IMR-90 (cell line): ENCODE results near the gene CAMTA1. TPM values are rescaled to one million over a fixed set of nuclear protein-coding genes. Genes with fewer than 3 reads are reported as not detected.

ENCODE experiments used
- ATAC-seq: fragments of 200-7000 bp; cut with Tn5 transposase; 2 replicates; pipeline ENCODE4 v1.9.1; 2020; ENCODE audit warnings: low read depth, mild to moderate bottlenecking, moderate library complexity
- BruUV-seq: library from RNA; stranded (reverse); fragments of 400-500 nt; replicated peaks from 2 replicates; lab custom pipeline; 2021; lab: Mats Ljungman, UMichigan
- CTCF ChIA-PET: fragments of 300-600 bp; formaldehyde crosslinking; extraction: SDS; loops from one replicate; lab custom pipeline; 2021; ENCODE audit warnings: antibody characterized with exemption; lab: Yijun Ruan, JAX
- POLR2A ChIA-PET: fragments of 300-600 bp; sonication (Branson Sonifier 250); formaldehyde crosslinking; loops from one replicate; lab custom pipeline; 2022; ENCODE audit warnings: antibody characterized with exemption; ENCODE audit not compliant: unreplicated experiment; lab: Charles Lee
- DNase-seq: peaks from one replicate; pipeline ENCODE4 v3.0.0; 2013
- H2AFZ ChIP-seq: replicated peaks from 2 replicates; pipeline ENCODE3; 2013; ENCODE audit warnings: low read length, mild to moderate bottlenecking; ENCODE audit not compliant: poor library complexity
- H2AK5ac ChIP-seq: 2 replicates; pipeline ENCODE4 v1.6.1; 2013; ENCODE audit warnings: low read depth, low read length, inconsistent platforms
- H2AK9ac ChIP-seq: replicated peaks from 2 replicates; pipeline ENCODE3; 2013; ENCODE audit warnings: mild to moderate bottlenecking, low read depth, low read length, moderate library complexity; ENCODE audit not compliant: poor library complexity
- H2BK120ac ChIP-seq: 2 replicates; pipeline ENCODE4 v1.6.1; 2013; ENCODE audit warnings: low read depth, low read length, inconsistent platforms
- H2BK15ac ChIP-seq: 3 replicates; pipeline ENCODE4 v1.6.1; 2013; ENCODE audit warnings: low read depth, low read length, inconsistent platforms
- H2BK20ac ChIP-seq: 2 replicates; pipeline ENCODE4 v1.6.1; 2013; ENCODE audit warnings: low read depth, mild to moderate bottlenecking, inconsistent platforms, low read length, moderate library complexity
- H2BK5ac ChIP-seq: 2 replicates; pipeline ENCODE4 v1.6.1; 2013; ENCODE audit warnings: mild to moderate bottlenecking, low read depth, low read length, inconsistent platforms; ENCODE audit not compliant: poor library complexity, severe bottlenecking
- H3K14ac ChIP-seq: replicated peaks from 2 replicates; pipeline ENCODE4 v1.6.1; 2013; ENCODE audit warnings: low read depth, low read length, inconsistent platforms
- H3K18ac ChIP-seq: 2 replicates; pipeline ENCODE4 v1.6.1; 2013; ENCODE audit warnings: low read depth, low read length, control low read depth
- H3K23ac ChIP-seq: 2 replicates; pipeline ENCODE4 v1.6.1; 2013; ENCODE audit warnings: low read depth, low read length, inconsistent platforms
- H3K27ac ChIP-seq: 2 replicates; pipeline ENCODE4 v1.5.1; 2013; ENCODE audit warnings: mild to moderate bottlenecking, control low read depth, low read length; ENCODE audit not compliant: insufficient read depth
- H3K27me3 ChIP-seq: 2 replicates; pipeline ENCODE4 v1.6.1; 2013; ENCODE audit warnings: low read length; ENCODE audit not compliant: control insufficient read depth, insufficient read depth
- H3K36me3 ChIP-seq: 2 replicates; pipeline ENCODE4 v1.6.1; 2013; ENCODE audit warnings: low read length, mixed read lengths; ENCODE audit not compliant: control insufficient read depth, insufficient read depth
- H3K4ac ChIP-seq: 2 replicates; pipeline ENCODE4 v1.6.1; 2013; ENCODE audit warnings: low read depth, low read length, inconsistent platforms
- H3K4me1 ChIP-seq: 2 replicates; pipeline ENCODE4 v1.6.1; 2013; ENCODE audit warnings: low read length, mixed read lengths; ENCODE audit not compliant: control insufficient read depth, insufficient read depth
- H3K4me2 ChIP-seq: 2 replicates; pipeline ENCODE4 v1.6.1; 2013; ENCODE audit warnings: low read depth, mild to moderate bottlenecking, control low read depth, low read length, moderate library complexity
- H3K4me3 ChIP-seq: 2 replicates; pipeline ENCODE4 v1.5.1; 2013; ENCODE audit warnings: low read depth, mild to moderate bottlenecking, control low read depth, low read length, moderate library complexity; ENCODE audit not compliant: insufficient read depth
- H3K56ac ChIP-seq: 2 replicates; pipeline ENCODE4 v1.6.1; 2013; ENCODE audit warnings: low read length, inconsistent platforms; ENCODE audit not compliant: insufficient read depth; ENCODE audit errors: extremely low read depth
- H3K79me1 ChIP-seq, 2 experiments: 2 replicates each; pipeline ENCODE4 v1.6.1; 2013; ENCODE audit warnings: low read length in 2 of 2, inconsistent platforms in 1 of 2, low read depth in 1 of 2
- H3K9ac ChIP-seq: 2 replicates; pipeline ENCODE4 v1.6.1; 2013; ENCODE audit warnings: low read depth, low read length, control low read depth
- H3K9me1 ChIP-seq: 2 replicates; pipeline ENCODE4 v1.6.1; 2013; ENCODE audit warnings: low read length, inconsistent platforms; ENCODE audit not compliant: insufficient read depth
- H3K9me3 ChIP-seq: 2 replicates; pipeline ENCODE4 v1.6.1; 2013; ENCODE audit warnings: low read length; ENCODE audit not compliant: control insufficient read depth, insufficient read depth
- H4K20me1 ChIP-seq: 2 replicates; pipeline ENCODE4 v1.6.1; 2013; ENCODE audit warnings: low read length, inconsistent platforms; ENCODE audit not compliant: insufficient read depth
- H4K5ac ChIP-seq: 2 replicates; pipeline ENCODE4 v1.6.1; 2013; ENCODE audit warnings: mild to moderate bottlenecking, low read depth, low read length, control low read depth
- H4K8ac ChIP-seq, 2 experiments: 2 replicates each; pipeline ENCODE4 v1.6.1; 2013; ENCODE audit warnings: low read depth in 2 of 2, low read length in 2 of 2, control low read depth in 1 of 2, inconsistent platforms in 1 of 2
- H4K91ac ChIP-seq: 2 replicates; pipeline ENCODE4 v1.6.1; 2013; ENCODE audit warnings: low read depth, low read length, inconsistent platforms; ENCODE audit not compliant: insufficient read depth
- BHLHE40 ChIP-seq: fragments of 150-350 bp; IDR thresholded peaks from 2 replicates; pipeline ENCODE4 v1.6.1; 2016; ENCODE audit warnings: mild to moderate bottlenecking, low read depth, low read length
- CEBPB ChIP-seq: IDR thresholded peaks from 2 replicates; pipeline ENCODE4 v1.6.1; 2012; ENCODE audit warnings: low read depth, low read length, improper control_type of control experiment
- CHD1 ChIP-seq: IDR thresholded peaks from 2 replicates; pipeline ENCODE4 v1.6.1; 2012; ENCODE audit warnings: low read depth, low read length, improper control_type of control experiment
- FOS ChIP-seq: fragments of 150-350 bp; IDR thresholded peaks from 2 replicates; pipeline ENCODE4 v1.6.1; 2016; ENCODE audit warnings: low read depth, low read length
- MAFK ChIP-seq: IDR thresholded peaks from 2 replicates; pipeline ENCODE4 v1.6.1; 2012; ENCODE audit warnings: low read depth, low read length, improper control_type of control experiment
- MAZ ChIP-seq: IDR thresholded peaks from 2 replicates; pipeline ENCODE4 v1.6.1; 2012; ENCODE audit warnings: low read depth, mild to moderate bottlenecking, low read length, improper control_type of control experiment, moderate library complexity, borderline replicate concordance
- MXI1 ChIP-seq: IDR thresholded peaks from 2 replicates; pipeline ENCODE4 v1.6.1; 2012; ENCODE audit warnings: low read depth, mild to moderate bottlenecking, low read length, moderate library complexity, borderline replicate concordance
- NFE2L2 ChIP-seq: fragments of 150-350 bp; IDR thresholded peaks from 2 replicates; pipeline ENCODE4 v1.6.1; 2016; ENCODE audit warnings: low read depth, mild to moderate bottlenecking, low read length
- POLR2A ChIP-seq: IDR thresholded peaks from 2 replicates; pipeline ENCODE4 v1.6.1; 2012; ENCODE audit warnings: mild to moderate bottlenecking, low read depth, low read length
- RAD21 ChIP-seq: IDR thresholded peaks from 2 replicates; pipeline ENCODE4 v1.6.1; 2012; ENCODE audit warnings: low read length, improper control_type of control experiment
- RCOR1 ChIP-seq: IDR thresholded peaks from 2 replicates; pipeline ENCODE4 v1.6.1; 2012; ENCODE audit warnings: mild to moderate bottlenecking, low read length, improper control_type of control experiment; ENCODE audit not compliant: insufficient replicate concordance
- RFX5 ChIP-seq: IDR thresholded peaks from 2 replicates; pipeline ENCODE4 v1.8.0; 2012; ENCODE audit warnings: low read depth, mild to moderate bottlenecking, low read length, moderate library complexity
- SMC3 ChIP-seq: fragments of 150-350 bp; IDR thresholded peaks from 2 replicates; pipeline ENCODE4 v1.6.1; 2016; ENCODE audit warnings: low read depth, mild to moderate bottlenecking, antibody characterized with exemption, low read length, moderate library complexity
- WGBS, 2 experiments: methylation state at CpG; one replicate each; pipeline versions ENCODE4 v1.1.5 to v1.1.7; 2013; ENCODE audit warnings: missing lambda C conversion rate in 2 of 2; ENCODE audit not compliant: insufficient read length in 1 of 2; ENCODE audit errors: extremely low coverage in 2 of 2; 5-methylcytosine and 5-hydroxymethylcytosine counted together
- dilution Hi-C: fragments of 300-500 bp; cut with HindIII; formaldehyde crosslinking; loops from one replicate; pipeline ENCODE4 v1.14.3; 2018; ENCODE audit warnings: low sequenced_read_pairs; ENCODE audit not compliant: unreplicated experiment
- in situ Hi-C: fragments of 300-500 bp; cut with MboI; formaldehyde crosslinking; loops from 3 replicates; pipeline ENCODE4 v1.14.3; 2019; ENCODE audit warnings: low sequenced_read_pairs, inconsistent platforms, mixed read lengths
- intact Hi-C: fragments of 100-400 bp; cut with micrococcal nuclease; formaldehyde crosslinking; loops from 2 replicates; pipeline ENCODE4 v1.10.0; 2022
- polyA plus RNA-seq, 3 experiments: library from polyadenylated mRNA; depleted of rRNA; stranded (reverse); fragments of >200 nt; gene quantifications; 2 replicates each; pipeline ENCODE4 v1.2.3, GENCODE V29; 2012; ENCODE audit warnings: low replicate concordance in 1 of 3
- total RNA-seq: library from RNA; depleted of rRNA; stranded (reverse); fragments of >200 nt; gene quantifications from 2 replicates; pipeline ENCODE4 v1.2.3, GENCODE V29; 2012
- TF ChIP-seq, protein P1 (sequence below): fragments of 150-350 bp; IDR thresholded peaks from 2 replicates; pipeline ENCODE4 v1.6.1; 2016; ENCODE audit warnings: low read depth, mild to moderate bottlenecking, low read length, moderate library complexity, borderline replicate concordance
- TF ChIP-seq, protein P2 (sequence below): conservative IDR thresholded peaks from 2 replicates; pipeline ENCODE4 v1.5.1; 2012; ENCODE audit warnings: mild to moderate bottlenecking, low read depth, low read length, improper control_type of control experiment
- TF ChIP-seq, protein P3 (sequence below): fragments of 150-350 bp; IDR thresholded peaks from 2 replicates; pipeline ENCODE4 v1.6.1; 2017; ENCODE audit warnings: mild to moderate bottlenecking, antibody characterized with exemption, low read length, low read depth

Gene CAMTA1
- total and polyA plus RNA-seq, 2 of the 4 experiments (the other 2 are of a cell fraction) = 35.5 to 74.3 TPM

DNA sequence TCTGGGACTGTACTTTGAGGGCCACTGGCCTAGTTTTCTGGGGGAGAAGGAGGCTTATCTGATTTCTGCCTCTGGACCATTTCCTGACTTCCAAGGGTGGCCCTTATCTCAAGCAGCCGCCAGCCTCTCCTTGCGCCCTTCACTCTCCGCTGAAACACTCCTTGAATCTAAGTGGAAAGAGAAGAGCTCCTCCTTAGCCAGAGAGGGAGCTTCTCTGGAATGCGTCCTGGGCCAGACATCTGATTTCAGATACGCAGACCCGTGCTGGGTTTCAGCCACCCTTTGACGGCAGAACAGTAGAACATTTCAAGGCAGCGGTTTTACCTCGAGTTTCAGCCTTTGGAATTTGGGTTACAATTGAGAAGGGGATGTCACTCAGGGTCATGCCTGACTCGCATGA is 308.0 kb downstream of the CAMTA1 start:
- H3K9me1 ChIP-seq = no peaks in the 10 kb centered on the region
- no peaks in the 10 kb centered on the region; the same call in 1 of the 2 replicates for H3K9me3 ChIP-seq
- H2AK5ac ChIP-seq = no peak overlapping the region
- in situ Hi-C loops (no loop called here), dilution Hi-C loops (no loop called here), intact Hi-C loops (no loop called here)
- no peak for DNase-seq
- H2BK20ac ChIP-seq = no peak overlapping the region
- H2BK120ac ChIP-seq = no peak overlapping the region
- H4K8ac ChIP-seq = no peak overlapping the region
- no TSS peak for BruUV-seq
- no peak overlapping the region for H3K14ac ChIP-seq
- 53% methylated on average over 3 of the region's 10 CpGs; no CpG with 5 or more reads in 1 of the 2 experiments for WGBS, 2 experiments
- no peaks in the 10 kb centered on the region for H4K20me1 ChIP-seq
- no peaks in the 10 kb centered on the region for H3K4me1 ChIP-seq
- TF ChIP-seq NFE2L2 (no peak), FOS (no peak), RCOR1 (no peak), SMC3 (no peak), MAFK (no peak), MAZ (no peak), RAD21 (no peak), RFX5 (no peak), CHD1 (no peak), CEBPB (no peak), MXI1 (no peak), BHLHE40 (no peak), POLR2A (no peak)
- TF ChIP-seq, protein P1, sequence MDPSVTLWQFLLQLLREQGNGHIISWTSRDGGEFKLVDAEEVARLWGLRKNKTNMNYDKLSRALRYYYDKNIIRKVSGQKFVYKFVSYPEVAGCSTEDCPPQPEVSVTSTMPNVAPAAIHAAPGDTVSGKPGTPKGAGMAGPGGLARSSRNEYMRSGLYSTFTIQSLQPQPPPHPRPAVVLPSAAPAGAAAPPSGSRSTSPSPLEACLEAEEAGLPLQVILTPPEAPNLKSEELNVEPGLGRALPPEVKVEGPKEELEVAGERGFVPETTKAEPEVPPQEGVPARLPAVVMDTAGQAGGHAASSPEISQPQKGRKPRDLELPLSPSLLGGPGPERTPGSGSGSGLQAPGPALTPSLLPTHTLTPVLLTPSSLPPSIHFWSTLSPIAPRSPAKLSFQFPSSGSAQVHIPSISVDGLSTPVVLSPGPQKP = no peak
- TF ChIP-seq, protein P2, sequence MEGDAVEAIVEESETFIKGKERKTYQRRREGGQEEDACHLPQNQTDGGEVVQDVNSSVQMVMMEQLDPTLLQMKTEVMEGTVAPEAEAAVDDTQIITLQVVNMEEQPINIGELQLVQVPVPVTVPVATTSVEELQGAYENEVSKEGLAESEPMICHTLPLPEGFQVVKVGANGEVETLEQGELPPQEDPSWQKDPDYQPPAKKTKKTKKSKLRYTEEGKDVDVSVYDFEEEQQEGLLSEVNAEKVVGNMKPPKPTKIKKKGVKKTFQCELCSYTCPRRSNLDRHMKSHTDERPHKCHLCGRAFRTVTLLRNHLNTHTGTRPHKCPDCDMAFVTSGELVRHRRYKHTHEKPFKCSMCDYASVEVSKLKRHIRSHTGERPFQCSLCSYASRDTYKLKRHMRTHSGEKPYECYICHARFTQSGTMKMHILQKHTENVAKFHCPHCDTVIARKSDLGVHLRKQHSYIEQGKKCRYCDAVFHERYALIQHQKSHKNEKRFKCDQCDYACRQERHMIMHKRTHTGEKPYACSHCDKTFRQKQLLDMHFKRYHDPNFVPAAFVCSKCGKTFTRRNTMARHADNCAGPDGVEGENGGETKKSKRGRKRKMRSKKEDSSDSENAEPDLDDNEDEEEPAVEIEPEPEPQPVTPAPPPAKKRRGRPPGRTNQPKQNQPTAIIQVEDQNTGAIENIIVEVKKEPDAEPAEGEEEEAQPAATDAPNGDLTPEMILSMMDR = no peak
- TF ChIP-seq, protein P3, sequence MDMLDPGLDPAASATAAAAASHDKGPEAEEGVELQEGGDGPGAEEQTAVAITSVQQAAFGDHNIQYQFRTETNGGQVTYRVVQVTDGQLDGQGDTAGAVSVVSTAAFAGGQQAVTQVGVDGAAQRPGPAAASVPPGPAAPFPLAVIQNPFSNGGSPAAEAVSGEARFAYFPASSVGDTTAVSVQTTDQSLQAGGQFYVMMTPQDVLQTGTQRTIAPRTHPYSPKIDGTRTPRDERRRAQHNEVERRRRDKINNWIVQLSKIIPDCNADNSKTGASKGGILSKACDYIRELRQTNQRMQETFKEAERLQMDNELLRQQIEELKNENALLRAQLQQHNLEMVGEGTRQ = no peak
- H3K9ac ChIP-seq = no peak overlapping the region
- H3K4me2 ChIP-seq = no peak overlapping the region
- H3K36me3 ChIP-seq = no peaks in the 10 kb centered on the region
- H3K27me3 ChIP-seq = peaks cover 59% of the 10 kb centered on the region
- H3K4me3 ChIP-seq = no peak overlapping the region
- H2AFZ ChIP-seq = no peak overlapping the region
- no peak overlapping the region for H3K18ac ChIP-seq
- H3K56ac ChIP-seq = no peak overlapping the region
- H3K23ac ChIP-seq = no peak overlapping the region
- no peak overlapping the region for H2BK15ac ChIP-seq
- ATAC-seq = no peak
- no peak overlapping the region for H2AK9ac ChIP-seq
- CTCF ChIA-PET = no interaction called here
- H3K79me1 ChIP-seq = no peaks in the 10 kb centered on the region
- POLR2A ChIA-PET = no interaction called here
- H4K91ac ChIP-seq = no peak overlapping the region
- H3K4ac ChIP-seq = no peak overlapping the region
- H3K27ac ChIP-seq = no peak overlapping the region
- no peak overlapping the region for H4K5ac ChIP-seq
- no peak overlapping the region for H2BK5ac ChIP-seq
